Parathyroid adenoma (tissue), 2 donors: ENCODE data around the gene PNRC2.
A peak's percentile ranks its signal among the peaks of the same experiment; 100 is the strongest.
"Not testable (repeated sequence)": the region's sequence is repeated elsewhere in the genome, so short reads cannot be mapped to it uniquely, and the experiment has no call there.

Source experiments
- H2AFZ ChIP-seq: fragments of 300-600 bp; sonication (generic); one replicate; pipeline ENCODE4 v1.7.0; 2017; ENCODE audit warnings: antibody characterized with exemption, mild to moderate bottlenecking
- H3K27ac ChIP-seq: fragments of 300-600 bp; sonication (generic); one replicate; pipeline ENCODE4 v1.7.0; 2017
- H3K27me3 ChIP-seq: fragments of 300-600 bp; sonication (generic); one replicate; pipeline ENCODE4 v1.7.0; 2017; ENCODE audit warnings: low read length; ENCODE audit not compliant: control insufficient read depth, insufficient read depth
- H3K36me3 ChIP-seq: fragments of 300-600 bp; sonication (generic); one replicate; pipeline ENCODE4 v1.7.0; 2017; ENCODE audit warnings: low read length; ENCODE audit not compliant: control insufficient read depth, insufficient read depth
- H3K4me1 ChIP-seq: fragments of 300-600 bp; sonication (generic); one replicate; pipeline ENCODE4 v1.7.0; 2017; ENCODE audit warnings: control low read depth
- H3K4me2 ChIP-seq: fragments of 300-600 bp; sonication (generic); one replicate; pipeline ENCODE4 v1.7.0; 2017; ENCODE audit warnings: low read length
- H3K4me3 ChIP-seq: fragments of 300-600 bp; sonication (generic); one replicate; pipeline ENCODE4 v1.7.0; 2017; ENCODE audit warnings: low read depth, low read length
- H3K79me2 ChIP-seq: fragments of 300-600 bp; sonication (generic); one replicate; pipeline ENCODE4 v1.7.0; 2017; ENCODE audit warnings: control low read depth
- H3K9ac ChIP-seq: fragments of 300-600 bp; sonication (generic); one replicate; pipeline ENCODE4 v1.7.0; 2017; ENCODE audit warnings: mild to moderate bottlenecking
- H3K9me3 ChIP-seq: fragments of 300-600 bp; sonication (generic); one replicate; pipeline ENCODE4 v1.7.0; 2017; ENCODE audit warnings: low read length; ENCODE audit not compliant: control insufficient read depth
- TF ChIP-seq, protein P1 (sequence below): fragments of 300-600 bp; sonication (generic); IDR thresholded peaks from one replicate; pipeline ENCODE4 v1.7.0; 2017; ENCODE audit warnings: antibody characterized with exemption, mild to moderate bottlenecking
- donor health status: primary hyperparathyroidism.

PNRC2 gene

DNA sequence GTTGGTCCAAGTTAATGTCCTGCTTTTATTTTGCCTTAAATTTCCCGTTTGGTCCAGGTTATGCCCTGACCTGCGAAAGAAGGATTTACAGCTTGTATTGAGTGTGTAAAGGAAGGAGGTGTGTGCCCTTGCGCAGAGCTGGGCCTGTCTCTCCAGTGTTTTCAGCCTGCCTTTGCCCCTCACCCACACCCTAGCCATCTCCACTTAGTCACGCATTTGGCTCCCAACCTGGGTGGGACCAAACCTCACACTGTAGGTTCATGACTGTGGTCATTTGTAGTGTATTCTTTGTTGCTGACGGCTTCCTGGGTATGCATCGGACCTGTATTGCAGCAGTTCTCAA, 21.1 kb downstream of the PNRC2 start:
- H3K27me3 ChIP-seq = no peaks in the 10 kb centered on the region
- H3K9me3 ChIP-seq = no peaks in the 10 kb centered on the region
- H3K36me3 ChIP-seq = no peaks in the 10 kb centered on the region
- TF ChIP-seq, protein P1, sequence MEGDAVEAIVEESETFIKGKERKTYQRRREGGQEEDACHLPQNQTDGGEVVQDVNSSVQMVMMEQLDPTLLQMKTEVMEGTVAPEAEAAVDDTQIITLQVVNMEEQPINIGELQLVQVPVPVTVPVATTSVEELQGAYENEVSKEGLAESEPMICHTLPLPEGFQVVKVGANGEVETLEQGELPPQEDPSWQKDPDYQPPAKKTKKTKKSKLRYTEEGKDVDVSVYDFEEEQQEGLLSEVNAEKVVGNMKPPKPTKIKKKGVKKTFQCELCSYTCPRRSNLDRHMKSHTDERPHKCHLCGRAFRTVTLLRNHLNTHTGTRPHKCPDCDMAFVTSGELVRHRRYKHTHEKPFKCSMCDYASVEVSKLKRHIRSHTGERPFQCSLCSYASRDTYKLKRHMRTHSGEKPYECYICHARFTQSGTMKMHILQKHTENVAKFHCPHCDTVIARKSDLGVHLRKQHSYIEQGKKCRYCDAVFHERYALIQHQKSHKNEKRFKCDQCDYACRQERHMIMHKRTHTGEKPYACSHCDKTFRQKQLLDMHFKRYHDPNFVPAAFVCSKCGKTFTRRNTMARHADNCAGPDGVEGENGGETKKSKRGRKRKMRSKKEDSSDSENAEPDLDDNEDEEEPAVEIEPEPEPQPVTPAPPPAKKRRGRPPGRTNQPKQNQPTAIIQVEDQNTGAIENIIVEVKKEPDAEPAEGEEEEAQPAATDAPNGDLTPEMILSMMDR = no peak
- H2AFZ ChIP-seq = peak overlapping the region; percentile 94
- H3K27ac ChIP-seq = peak overlapping the region; percentile 94
- H3K9ac ChIP-seq = no peak overlapping the region
- H3K4me2 ChIP-seq = peak overlapping the region; percentile 95
- peaks cover 19% of the 10 kb centered on the region for H3K79me2 ChIP-seq
- H3K4me3 ChIP-seq = peak overlapping the region; percentile 85
- H3K4me1 ChIP-seq = peaks cover 3% of the 10 kb centered on the region

DNA sequence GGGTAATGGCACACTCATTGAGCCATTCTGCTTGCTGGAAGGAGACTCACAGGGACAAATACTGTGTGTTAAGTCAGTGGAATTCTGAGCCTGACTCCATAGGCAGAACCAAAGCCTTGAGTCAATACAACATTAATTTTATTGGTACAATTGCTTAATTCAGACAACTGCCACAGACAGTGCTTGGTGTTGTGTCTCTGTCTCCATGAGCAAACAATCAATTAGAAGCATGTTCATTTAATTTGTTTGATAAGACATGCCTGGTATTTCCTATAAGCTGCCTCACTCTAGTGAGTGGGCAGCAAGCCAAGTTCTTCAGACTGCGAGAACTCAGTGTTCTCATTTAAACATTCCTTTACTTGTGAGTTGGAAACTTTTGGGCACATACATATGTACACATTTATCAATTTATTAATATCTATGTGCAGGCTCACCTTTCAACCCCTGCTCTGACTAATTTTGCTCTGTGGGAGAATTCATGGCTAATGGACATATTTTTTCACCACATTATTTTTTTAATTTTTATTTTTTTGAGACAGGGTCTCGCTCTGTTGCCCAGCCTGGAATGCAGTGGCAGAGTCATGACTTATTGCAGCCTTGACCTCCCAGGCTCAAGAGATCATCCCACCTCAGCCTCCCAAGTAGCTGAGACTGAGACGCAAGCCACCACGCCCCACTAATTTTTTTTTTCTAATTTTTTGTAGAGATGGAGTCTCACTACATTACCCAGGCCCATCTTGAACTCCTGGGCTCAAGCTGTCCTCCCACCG, 25.0 kb downstream of the PNRC2 start:
- no peak overlapping the region for H3K4me2 ChIP-seq

DNA sequence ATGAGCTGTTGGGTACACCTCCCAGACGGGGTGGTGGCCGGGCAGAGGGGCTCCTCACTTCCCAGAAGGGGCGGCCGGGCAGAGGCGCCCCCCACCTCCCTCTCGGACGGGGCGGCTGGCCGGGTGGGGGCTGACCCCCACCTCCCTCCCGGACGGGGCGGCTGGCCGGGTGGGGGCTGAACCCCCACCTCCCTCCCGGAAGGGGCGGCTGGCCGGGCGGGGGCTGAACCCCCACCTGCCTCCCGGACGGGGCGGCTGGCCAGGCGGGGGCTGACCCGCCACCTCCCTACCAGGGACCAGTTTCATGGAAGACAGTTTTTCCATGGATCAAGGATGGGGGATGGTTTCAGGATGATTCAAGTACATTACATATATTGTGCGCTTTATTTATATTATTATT, 27.4 kb downstream of the PNRC2 start:
- not testable (repeated sequence) for H3K27me3 ChIP-seq, H3K9me3 ChIP-seq, H3K4me3 ChIP-seq

More for the DNA sequence above, 25.0 kb downstream of the PNRC2 start:
- H3K36me3 ChIP-seq = no peaks in the 10 kb centered on the region
- TF ChIP-seq, protein P1 = no peak
- H3K4me3 ChIP-seq = no peak overlapping the region
- H3K27me3 ChIP-seq = no peaks in the 10 kb centered on the region
- H3K9me3 ChIP-seq = no peaks in the 10 kb centered on the region
- H3K79me2 ChIP-seq = peaks cover 3% of the 10 kb centered on the region
- no peak overlapping the region for H3K27ac ChIP-seq
- H3K9ac ChIP-seq = no peak overlapping the region
- no peaks in the 10 kb centered on the region for H3K4me1 ChIP-seq
- H2AFZ ChIP-seq = no peak overlapping the region

DNA sequence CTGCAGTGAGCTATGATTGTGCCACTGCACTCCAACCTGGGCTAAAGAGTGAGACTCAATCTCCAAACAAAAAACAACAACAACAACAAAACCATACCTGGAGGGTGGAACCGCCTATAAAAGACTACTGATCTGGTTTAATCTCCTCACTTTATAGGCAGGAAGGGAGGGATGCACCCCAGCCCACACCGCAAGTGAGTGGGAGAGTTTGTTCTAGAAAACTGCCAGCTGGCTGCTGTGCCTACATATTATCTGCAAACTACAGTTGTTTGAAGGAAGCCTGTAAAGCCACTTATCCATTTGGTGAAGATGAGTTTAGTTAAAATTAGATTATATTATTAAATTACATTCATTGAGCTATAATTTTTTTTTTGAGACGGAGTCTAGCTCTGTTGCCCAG, 29.6 kb downstream of the PNRC2 start:
- H3K4me2 ChIP-seq = no peak overlapping the region
- TF ChIP-seq, protein P1 = no peak
- H3K4me1 ChIP-seq = no peaks in the 10 kb centered on the region
- H3K4me3 ChIP-seq = no peak overlapping the region
- H3K9ac ChIP-seq = no peak overlapping the region
- no peaks in the 10 kb centered on the region for H3K36me3 ChIP-seq
- no peaks in the 10 kb centered on the region for H3K27me3 ChIP-seq
- no peak overlapping the region for H2AFZ ChIP-seq
- no peaks in the 10 kb centered on the region for H3K9me3 ChIP-seq
- H3K79me2 ChIP-seq = no peaks in the 10 kb centered on the region
- no peak overlapping the region for H3K27ac ChIP-seq

More for the DNA sequence above, 27.4 kb downstream of the PNRC2 start:
- H3K4me1 ChIP-seq, H3K36me3 ChIP-seq, H2AFZ ChIP-seq, H3K27ac ChIP-seq, H3K4me2 ChIP-seq, H3K9ac ChIP-seq, H3K79me2 ChIP-seq: not testable (repeated sequence)

GRCh38 chr1:23992011-23992410, 32.4 kb downstream of the PNRC2 start:
- H3K36me3 ChIP-seq, H3K27me3 ChIP-seq, H3K79me2 ChIP-seq, H3K9me3 ChIP-seq, H3K4me3 ChIP-seq, H3K27ac ChIP-seq, H3K4me1 ChIP-seq, H2AFZ ChIP-seq, H3K4me2 ChIP-seq, H3K9ac ChIP-seq: not testable (repeated sequence)

DNA sequence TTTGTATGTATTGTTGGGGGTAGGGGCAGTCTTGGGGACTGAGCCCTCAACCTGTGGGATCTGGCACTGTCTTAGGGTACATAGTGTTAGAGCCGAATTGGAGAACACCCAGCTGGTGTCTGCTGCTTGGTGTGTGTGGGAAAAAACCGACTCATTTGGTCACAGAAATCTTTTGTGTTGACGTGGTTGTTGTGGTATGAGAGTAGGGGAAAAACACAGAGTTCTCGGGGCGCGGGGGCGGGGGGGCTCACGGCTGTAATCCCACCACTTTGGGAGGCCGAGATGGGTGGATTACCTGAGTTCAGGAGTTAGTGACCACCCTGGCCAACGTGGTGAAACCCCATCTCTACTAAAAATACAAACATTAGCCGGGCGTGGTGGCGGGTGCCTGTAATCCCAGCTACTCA, 35.8 kb downstream of the PNRC2 start:
- Histone ChIP-seq H3K9ac (no peak overlapping the region), H3K9me3 (no peaks in the 10 kb centered on the region)

More for the DNA sequence above, 35.8 kb downstream of the PNRC2 start:
- TF ChIP-seq, protein P1 = no peak
- no peaks in the 10 kb centered on the region for H3K27me3 ChIP-seq
- no peaks in the 10 kb centered on the region for H3K4me1 ChIP-seq
- H2AFZ ChIP-seq = no peak overlapping the region
- H3K79me2 ChIP-seq = no peaks in the 10 kb centered on the region
- no peak overlapping the region for H3K4me3 ChIP-seq
- H3K4me2 ChIP-seq = no peak overlapping the region
- H3K36me3 ChIP-seq = no peaks in the 10 kb centered on the region
- no peak overlapping the region for H3K27ac ChIP-seq
